GM12872 (cell line): Measurements from ENCODE around the gene IGLON5.

Source experiments
- TF ChIP-seq, protein P1 (sequence below): IDR thresholded peaks from 3 replicates; pipeline ENCODE4 v1.5.1; 2011; ENCODE audit warnings: low read depth, mild to moderate bottlenecking, low read length, moderate library complexity; ENCODE audit not compliant: insufficient read depth

Gene IGLON5

GRCh38 chr19:51368366-51369282 lies 57.2 kb downstream of the IGLON5 start, which contains the start of gene CLDND2:
CLDND2 (minus strand) TSS chr19:51369003; CDS start chr19:51368577, 426 bp downstream.
- TF ChIP-seq, protein P1, sequence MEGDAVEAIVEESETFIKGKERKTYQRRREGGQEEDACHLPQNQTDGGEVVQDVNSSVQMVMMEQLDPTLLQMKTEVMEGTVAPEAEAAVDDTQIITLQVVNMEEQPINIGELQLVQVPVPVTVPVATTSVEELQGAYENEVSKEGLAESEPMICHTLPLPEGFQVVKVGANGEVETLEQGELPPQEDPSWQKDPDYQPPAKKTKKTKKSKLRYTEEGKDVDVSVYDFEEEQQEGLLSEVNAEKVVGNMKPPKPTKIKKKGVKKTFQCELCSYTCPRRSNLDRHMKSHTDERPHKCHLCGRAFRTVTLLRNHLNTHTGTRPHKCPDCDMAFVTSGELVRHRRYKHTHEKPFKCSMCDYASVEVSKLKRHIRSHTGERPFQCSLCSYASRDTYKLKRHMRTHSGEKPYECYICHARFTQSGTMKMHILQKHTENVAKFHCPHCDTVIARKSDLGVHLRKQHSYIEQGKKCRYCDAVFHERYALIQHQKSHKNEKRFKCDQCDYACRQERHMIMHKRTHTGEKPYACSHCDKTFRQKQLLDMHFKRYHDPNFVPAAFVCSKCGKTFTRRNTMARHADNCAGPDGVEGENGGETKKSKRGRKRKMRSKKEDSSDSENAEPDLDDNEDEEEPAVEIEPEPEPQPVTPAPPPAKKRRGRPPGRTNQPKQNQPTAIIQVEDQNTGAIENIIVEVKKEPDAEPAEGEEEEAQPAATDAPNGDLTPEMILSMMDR = no peak

GRCh38 chr19:51370230-51370629 lies 58.8 kb downstream of the IGLON5 start:
- TF ChIP-seq, protein P1 = no peak

DNA sequence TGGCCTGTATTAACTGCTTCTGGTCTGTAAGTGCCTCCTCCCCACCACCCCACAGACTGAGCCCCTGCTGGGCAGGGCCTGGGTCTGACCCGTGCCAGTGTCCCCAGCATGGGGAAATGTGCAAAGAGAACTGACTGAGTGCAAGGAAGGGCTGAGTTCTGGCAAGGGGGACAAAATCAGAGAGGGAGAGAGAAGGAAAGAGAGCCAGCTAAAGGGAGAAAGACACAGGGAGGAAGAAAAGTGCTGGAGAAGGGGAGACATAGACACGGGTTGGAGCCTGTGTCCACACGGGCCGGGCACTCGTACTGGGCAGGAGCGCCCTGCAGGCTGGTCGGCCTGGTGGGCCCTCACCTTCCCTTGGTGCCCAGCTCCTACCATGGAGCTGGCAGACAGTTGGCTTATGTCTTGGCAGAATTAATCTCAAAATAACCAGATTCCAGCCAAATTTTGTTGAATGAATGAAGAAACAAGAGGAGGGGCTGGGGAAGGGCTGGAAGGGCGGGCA lies 59.8 kb downstream of the IGLON5 start:
- TF ChIP-seq, protein P1 = no peak

- TF ChIP-seq, protein P1 = no peak
These were observed 60.7 kb downstream of the IGLON5 start for GRCh38 chr19:51372021-51372648.

DNA sequence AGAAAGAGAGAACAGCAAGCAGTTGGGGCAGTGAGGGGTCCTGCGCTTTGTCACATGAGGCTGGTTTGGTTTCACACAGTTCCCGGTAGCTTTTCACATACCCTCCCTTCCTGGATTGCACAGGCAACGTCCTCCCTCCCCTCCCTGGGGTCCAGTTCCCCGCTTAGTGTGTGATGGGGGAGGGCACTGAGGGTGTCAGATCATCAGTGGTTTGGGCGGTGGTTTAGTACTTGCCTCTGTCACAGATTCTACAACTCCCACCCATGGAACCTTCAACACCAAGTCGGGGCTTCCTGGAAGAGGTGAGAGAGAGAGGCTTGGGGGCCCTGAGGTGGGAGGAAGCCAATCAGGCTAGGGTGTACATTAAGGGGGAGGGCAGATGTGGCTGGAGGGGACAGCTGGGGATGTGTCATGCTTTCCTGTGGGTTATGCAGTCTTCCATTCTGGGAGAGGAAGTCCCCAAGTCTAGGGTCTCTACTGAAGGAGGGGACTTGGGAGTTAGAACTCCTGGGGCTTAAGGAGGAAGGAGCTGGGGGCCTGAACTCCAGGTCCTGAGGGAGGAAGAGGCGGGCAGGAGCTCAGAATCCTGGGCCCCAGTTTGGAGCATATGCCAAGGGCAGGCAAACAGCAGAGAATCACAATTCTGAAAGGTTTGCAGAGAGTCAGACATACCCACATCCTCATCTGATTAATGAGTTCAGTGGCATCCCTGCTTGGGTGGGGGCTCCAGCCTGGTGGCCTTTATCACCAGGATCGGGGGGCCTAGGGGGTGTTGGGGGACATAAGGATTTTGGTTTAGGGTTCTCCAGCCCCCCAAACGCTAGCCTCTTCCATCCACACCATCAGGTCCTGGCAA lies 61.4 kb downstream of the IGLON5 start, which contains the start of gene NKG7:
Gene NKG7, minus strand, starts transcription at position 6 of the 856 bp plus-strand sequence. CDS start 119 bp downstream, outside the sequence.
- TF ChIP-seq, protein P1 = no peak

- TF ChIP-seq, protein P1 = no peak
These were observed 64.2 kb downstream of the IGLON5 start for GRCh38 chr19:51375504-51376221.
